Brain microvascular endothelial cell (primary cell): Measurements from ENCODE around the gene FUT2.

ENCODE experiments used
- DNase-seq: peaks from one replicate; pipeline ENCODE4 v3.0.0-alpha.2; 2020
- H3K27ac ChIP-seq: fragments of 250-450 bp; sonication (Bioruptor Pico); 2 replicates; pipeline ENCODE4 v1.5.1; 2020; ENCODE audit warnings: mild to moderate bottlenecking, moderate library complexity
- H3K27me3 ChIP-seq: fragments of 250-450 bp; sonication (Bioruptor Pico); replicated peaks from 2 replicates; pipeline ENCODE4 v1.5.1; 2020; ENCODE audit warnings: mild to moderate bottlenecking
- H3K36me3 ChIP-seq: fragments of 250-450 bp; sonication (Bioruptor Pico); replicated peaks from 2 replicates; pipeline ENCODE4 v1.5.1; 2020; ENCODE audit warnings: mild to moderate bottlenecking
- H3K4me3 ChIP-seq: 2 replicates; pipeline ENCODE4 v1.5.1; 2011; ENCODE audit warnings: low read depth, mild to moderate bottlenecking, control low read depth, low read length, moderate library complexity
- CTCF ChIP-seq: IDR thresholded peaks from 2 replicates; pipeline ENCODE4 v1.5.1; 2011; ENCODE audit warnings: low read depth, mild to moderate bottlenecking, moderate library complexity, low read length, control low read depth, inconsistent platforms; ENCODE audit errors: missing control alignments
- in situ Hi-C: cut with HindIII; loops from 2 replicates; pipeline ENCODE4 v1.10.0; 2017; ENCODE audit warnings: low sequenced_read_pairs, low pct_ligation_motif_present

Gene FUT2

GRCh38 chr19:48741129-48741999, 45.6 kb downstream of the FUT2 start:
- no peak for TF ChIP-seq CTCF
- in situ Hi-C loops: no loop called here
- Histone ChIP-seq H3K36me3 (no peaks in the 10 kb centered on the region), H3K4me3 (no peak overlapping the region), H3K27ac (no peak overlapping the region), H3K27me3 (peaks cover 6% of the 10 kb centered on the region)
- DNase-seq: no peak

GRCh38 chr19:48742096-48742495, 46.3 kb downstream of the FUT2 start:
- no peak for TF ChIP-seq CTCF
- Histone ChIP-seq H3K4me3 (no peak overlapping the region), H3K36me3 (no peaks in the 10 kb centered on the region), H3K27me3 (peaks cover 6% of the 10 kb centered on the region), H3K27ac (no peak overlapping the region)
- in situ Hi-C loops: no loop called here
- no peak for DNase-seq

GRCh38 chr19:48745208-48745995, 49.6 kb downstream of the FUT2 start:
- TF ChIP-seq CTCF: no peak
- Histone ChIP-seq H3K4me3 (peak overlapping the region; percentile 9), H3K36me3 (no peaks in the 10 kb centered on the region), H3K27me3 (no peaks in the 10 kb centered on the region), H3K27ac (no peak overlapping the region)
- DNase-seq: peak; percentile 77
- in situ Hi-C loops: no loop called here

- in situ Hi-C loops: no loop called here
- H3K27ac ChIP-seq: peak overlapping the region; percentile 93
Measured at GRCh38 chr19:48746110-48746509, 50.3 kb downstream of the FUT2 start.

More at GRCh38 chr19:48746110-48746509, 50.3 kb downstream of the FUT2 start:
- no peaks in the 10 kb centered on the region for H3K36me3 ChIP-seq
- DNase-seq: no peak
- no peak for TF ChIP-seq CTCF
- H3K27me3 ChIP-seq: no peaks in the 10 kb centered on the region
- no peak overlapping the region for H3K4me3 ChIP-seq
